CD4-positive, alpha-beta T cell treated with Interleukin-6 for 4 hours (primary cell): ENCODE data around the gene ROBO3.
A peak's percentile ranks its signal among the peaks of the same experiment; 100 is the strongest.

ENCODE experiments used
- DNase-seq: peaks from one replicate; pipeline ENCODE4 v3.0.0-alpha.2; 2020; ENCODE audit warnings: mixed read lengths

The ROBO3 gene

DNA sequence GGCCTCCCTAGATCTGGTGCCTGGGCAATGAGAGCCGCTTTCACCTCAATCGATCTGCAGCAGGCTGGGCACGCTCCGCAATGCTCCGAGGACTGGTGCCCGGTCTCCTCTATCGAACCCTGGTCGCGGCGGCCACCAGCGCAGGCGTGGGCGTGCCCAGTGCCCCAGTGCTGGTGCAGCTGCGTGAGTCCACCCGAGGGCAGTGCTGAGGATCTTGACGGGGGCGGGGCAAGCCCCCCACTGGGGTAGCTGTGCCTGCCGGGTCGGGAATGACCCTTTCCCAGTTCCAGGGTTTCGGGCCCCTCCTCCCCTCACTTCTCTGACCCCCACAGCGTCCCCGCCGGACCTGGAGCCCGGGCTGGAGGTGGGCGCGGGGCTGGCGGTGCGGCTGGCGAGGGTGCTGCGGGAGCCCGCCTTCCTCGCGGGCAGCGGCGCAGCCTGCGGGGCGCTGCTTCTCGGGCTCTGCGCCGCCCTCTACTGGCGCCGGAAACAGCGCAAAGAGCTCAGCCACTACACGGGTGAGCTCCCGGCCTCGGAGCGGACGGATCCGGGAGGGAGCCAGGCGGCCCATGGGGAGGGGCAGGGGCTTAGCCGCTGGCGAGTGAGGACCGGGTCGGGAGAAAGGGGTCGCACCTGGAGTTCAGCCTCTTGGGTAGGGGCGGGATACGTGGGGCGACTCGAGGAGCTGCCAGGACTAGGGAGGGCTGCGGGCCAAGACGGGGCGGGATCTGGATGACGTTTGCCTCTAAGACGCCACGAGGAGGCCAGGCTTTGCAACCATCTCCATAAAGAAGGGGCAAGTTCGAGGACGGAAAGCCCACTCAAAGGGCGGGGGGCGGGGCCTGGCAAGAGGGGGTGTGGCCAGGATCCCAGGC is 10.9 kb downstream of the ROBO3 start:
- peak; percentile 81 for DNase-seq

DNA sequence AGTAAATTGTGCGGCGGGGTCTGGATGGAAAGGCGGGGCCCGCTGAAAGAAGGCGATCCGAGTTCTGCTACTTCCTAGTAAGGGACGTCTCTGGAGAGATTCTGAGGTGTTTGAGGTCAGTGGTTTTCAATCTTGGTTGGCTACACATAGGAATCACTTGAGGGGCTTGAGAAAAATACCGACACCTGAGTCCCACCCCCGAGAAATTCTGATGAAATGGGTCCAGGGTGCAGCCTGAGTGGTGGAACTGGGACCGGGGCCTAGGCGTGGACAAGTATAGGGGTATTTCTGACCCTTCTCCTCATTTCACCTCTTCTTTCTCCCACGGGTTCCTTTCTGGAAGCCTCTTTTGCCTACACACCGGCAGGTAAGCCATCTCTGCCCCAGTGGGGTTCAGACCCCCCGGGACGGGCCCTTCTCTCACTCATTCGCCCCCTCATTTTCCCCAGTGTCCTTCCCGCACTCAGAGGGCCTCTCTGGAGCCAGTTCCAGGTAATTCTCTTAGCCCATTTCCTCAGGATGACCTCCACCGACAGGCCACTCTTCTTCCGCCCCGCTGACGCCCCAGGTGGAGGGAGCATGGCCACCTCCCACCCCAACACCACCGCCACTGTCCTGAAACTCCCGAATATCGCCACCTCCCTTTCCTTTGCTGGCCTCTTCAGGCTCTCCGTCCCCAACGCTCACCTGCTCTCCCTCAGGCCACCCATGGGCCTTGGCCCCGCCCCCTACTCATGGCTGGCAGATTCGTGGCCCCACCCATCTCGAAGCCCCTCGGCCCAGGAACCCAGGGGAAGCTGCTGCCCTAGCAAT is 11.8 kb downstream of the ROBO3 start:
- DNase-seq, result no peak

DNA sequence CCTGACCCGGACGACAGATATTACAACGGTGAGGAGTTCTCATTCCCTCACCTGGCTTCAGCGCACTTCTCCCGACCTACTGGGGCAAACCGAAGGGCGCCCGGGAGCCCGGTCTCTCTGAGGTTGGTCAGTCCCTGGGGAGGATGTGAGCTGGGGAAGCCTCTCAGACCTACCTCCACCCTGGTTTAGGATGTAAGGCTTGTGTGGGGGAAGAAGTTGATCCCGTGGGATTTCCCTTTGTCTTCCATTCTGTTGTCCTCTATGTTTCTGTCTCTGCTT is 12.3 kb downstream of the ROBO3 start:
- no peak for DNase-seq

DNA sequence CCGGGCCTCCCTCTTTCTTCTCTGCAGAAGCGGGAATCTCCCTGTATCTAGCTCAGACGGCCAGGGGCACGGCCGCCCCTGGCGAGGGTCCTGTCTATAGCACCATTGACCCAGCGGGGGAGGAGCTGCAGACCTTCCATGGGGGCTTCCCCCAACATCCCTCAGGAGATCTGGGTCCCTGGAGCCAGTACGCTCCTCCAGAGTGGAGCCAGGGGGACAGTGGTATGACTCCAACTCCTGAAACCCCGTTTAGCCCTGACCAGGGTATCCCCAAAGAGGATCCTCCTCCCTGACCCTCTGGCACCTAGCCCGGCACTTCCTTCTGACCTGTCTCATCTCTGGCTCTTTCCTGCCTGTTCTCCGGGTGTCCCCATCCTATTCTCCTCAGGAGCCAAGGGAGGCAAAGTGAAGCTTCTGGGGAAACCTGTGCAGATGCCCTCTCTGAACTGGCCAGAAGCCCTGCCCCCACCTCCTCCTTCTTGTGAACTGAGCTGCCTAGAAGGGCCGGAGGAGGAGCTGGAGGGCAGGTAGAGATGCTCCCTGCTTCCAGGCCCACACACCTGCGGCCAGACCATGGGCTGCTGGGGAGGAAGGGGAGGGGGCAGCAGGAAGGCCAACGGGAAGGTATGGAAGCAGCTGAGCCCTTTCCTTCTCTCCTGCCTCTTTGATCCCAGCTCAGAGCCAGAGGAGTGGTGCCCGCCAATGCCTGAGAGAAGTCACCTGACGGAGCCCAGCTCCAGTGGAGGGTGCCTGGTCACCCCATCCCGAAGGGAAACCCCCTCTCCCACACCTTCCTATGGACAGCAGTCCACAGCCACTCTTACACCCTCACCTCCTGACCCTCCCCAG is 12.9 kb downstream of the ROBO3 start:
- DNase-seq, result no peak

DNA sequence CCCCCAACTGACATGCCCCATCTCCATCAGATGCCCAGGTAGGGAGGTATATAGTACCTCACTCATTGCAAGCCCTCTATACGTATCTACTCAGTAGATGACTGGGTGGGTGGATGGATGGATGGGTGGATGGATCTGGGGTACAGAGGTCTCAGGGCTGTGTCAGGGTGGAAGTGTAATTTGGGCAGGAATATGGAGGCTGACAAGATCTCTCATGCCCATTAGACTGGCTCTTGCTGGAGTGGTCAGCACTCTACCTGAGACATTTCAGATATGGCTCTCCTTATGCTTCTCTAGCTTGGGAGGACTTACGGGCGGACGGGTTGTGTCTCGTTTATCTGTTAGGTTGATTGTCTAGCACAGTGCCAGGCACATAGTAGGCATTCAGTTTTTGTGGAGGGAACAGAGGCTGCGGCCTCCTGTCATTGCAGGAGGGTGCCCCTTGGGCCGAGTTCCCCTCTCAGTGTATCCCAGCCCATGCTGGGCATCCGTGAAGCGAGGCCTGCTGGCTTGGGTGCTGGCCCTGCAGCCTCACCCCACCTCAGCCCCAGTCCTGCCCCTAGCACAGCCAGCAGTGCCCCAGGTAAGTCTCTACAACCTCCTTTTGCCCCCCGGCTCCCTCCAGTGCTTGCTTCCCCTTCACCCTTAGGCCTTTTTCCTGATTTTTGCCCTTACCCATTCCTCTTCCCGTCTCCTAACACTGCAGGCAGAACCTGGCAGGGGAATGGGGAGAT is 13.7 kb downstream of the ROBO3 start:
- DNase-seq, result no peak

DNA sequence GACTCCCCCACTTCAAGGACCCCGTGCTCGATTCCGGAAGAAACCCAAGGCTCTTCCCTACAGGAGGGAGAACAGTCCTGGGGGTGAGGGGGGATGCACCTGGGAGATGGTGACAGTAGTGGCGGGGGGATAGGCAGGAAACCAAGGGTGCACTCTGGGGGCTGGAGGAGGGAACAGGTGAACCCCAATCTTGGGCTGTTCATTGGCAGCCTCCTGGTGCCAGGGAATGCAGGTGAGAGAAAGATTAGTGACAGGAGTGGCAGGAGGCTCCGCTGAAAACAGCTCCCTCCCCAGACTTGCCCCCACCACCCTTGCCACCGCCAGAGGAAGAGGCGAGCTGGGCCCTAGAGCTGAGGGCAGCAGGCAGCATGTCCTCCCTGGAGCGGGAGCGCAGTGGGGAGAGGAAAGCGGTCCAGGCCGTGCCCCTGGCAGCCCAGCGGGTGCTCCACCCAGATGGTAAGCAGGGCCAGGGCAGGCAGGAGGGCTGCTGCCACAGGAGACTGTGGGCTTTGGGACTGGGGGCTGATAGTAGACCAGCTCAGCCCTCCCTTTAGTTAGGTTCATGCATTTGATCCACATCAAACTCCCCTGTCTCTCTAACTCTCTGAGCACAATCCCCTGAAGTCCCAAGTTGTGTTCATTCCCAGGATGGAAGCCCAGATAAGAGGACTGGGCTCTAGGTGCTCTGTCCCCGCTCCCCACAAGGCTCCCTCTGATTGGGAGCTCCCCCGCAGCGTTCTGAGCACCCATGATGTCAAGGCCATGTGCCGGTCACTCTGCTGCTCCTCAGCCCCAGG is 14.5 kb downstream of the ROBO3 start:
- no peak for DNase-seq

DNA sequence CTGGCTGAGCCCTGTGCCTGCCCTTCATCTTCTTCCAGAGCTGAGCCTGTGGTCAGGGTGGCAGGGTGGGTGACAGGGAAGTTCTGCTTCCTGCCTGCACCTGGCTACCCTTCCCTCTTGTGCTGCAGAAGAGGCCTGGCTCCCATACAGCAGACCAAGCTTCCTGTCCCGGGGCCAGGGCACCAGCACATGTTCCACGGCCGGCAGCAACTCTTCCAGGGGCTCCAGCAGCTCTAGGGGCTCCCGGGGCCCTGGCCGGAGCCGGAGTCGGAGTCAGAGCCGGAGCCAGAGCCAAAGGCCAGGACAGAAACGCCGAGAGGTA is 15.0 kb downstream of the ROBO3 start:
- DNase-seq, result no peak

DNA sequence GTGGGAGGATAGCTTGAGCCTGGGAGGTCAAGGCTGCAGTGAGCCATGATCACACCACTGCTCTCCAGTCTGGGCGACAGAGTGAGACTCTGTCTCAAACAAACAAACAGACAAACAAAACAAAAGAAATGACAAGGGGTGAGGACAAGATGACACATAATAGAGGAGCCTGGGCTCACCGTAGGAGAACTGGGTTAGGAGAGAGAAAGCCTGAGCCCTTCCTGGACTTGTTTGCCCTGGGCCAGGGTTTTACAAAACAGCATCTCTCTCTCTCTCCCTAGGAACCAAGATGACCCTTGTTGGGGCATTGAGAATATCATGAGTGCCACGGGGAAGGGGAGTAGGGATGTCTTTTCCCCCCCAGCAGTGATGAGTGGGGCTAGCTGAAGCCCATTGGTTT is 15.7 kb downstream of the ROBO3 start:
- no peak for DNase-seq

DNA sequence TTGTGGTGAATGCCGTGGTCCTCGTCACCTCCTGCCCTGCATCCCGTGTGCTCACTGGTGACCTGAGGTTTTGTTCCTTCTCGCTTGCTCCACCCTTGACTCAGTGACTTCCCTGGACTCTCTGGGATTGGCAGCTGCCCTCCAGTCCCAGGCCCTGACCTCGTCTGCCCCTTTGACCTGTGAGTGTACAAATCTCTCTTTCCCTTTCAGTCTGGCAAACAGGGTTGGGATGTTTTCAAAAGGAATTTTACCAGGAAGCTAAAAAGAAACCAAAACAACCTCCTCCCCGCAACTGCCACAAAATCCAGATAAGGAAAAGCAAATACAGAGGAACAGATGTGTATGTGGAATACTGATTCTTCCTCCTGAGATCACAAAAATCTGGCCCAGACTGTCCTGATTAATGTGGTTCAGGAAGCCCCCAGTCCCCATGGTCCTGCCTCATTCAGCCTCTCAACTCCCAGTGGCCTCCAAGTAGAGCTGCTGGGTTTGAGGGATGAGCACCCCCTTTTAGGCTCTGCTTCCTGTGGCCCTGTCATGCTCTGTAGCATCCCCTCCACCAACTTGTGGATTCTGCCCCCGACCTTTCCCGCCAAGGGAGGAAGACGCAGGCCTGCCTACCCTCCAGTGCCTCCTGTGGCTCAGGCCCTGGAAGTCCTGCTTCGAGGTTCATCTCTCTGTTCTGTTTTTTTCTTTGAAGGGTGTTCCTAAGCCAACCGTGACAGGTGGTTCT is 17.3 kb downstream of the ROBO3 start:
- DNase-seq, result no peak

DNA sequence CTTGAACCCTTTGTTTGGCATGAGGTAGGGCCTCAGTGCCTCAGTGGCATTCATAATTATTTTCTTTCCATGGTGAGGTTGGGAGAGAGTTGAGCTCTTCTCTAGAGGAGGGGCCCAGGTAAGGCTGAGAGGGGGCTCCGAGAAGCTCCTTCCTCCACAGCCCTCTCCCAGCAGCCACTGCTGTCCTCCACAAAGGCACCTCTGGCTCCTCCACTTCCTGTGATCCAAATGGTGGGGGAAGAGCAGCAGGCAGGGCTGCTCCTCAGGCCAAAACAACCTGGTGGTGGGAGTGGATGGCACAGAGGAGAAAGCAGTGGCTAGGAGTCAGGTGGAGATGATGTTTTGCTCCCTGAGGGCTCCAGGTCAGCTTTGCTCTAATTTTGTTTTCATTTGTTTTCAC is 19.1 kb downstream of the ROBO3 start:
- no peak for DNase-seq

DNA sequence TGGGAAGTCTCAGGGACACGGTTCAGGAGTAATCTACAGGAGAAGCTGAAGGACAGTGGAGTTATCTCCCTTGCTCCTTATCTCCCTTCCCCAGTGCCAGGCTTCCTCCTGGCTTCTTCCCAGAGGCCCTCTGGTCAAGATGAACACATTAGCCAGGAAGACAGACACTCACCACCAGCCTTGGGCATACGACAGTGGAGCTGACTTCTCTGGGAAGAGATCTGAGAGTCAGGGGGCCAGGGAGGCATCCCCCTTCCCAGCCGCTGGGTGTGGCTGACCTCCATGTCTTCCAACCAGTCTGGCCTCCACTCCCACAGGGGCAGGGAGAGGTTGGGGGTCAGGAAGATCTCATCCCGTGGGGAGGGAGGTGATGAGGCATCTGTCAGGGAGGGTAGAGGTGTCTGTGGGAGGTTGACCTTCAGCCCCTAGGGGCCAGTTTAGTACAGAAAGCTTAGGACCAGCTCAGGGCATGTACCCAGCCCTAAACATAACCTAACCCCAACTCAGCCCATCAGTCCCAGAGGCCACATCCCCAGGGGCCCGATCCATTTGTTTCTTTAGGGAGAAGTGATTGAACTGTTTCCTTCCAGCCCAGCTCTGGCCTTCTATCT is 19.7 kb downstream of the ROBO3 start:
- DNase-seq, result no peak

DNA sequence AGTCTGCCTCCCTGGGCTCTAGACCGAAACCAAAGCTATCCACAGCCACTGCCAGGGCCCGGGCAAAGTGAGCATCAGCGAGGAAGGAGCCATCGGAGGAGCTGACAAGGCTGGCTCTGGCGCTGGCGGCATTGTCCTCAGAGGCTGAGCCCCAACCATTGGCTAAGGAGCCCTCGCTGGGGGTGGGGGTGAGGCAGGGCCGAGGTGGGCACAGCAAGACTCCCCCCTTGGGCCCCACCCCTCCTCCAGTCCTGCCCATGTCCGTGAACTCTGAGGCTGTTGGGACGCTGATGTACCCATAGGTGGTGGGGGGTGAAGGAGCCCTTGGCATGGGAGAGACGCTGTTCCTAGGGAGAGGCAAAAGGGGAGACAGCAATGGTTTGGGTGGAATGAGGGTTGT is 21.2 kb downstream of the ROBO3 start:
- no peak for DNase-seq

DNA sequence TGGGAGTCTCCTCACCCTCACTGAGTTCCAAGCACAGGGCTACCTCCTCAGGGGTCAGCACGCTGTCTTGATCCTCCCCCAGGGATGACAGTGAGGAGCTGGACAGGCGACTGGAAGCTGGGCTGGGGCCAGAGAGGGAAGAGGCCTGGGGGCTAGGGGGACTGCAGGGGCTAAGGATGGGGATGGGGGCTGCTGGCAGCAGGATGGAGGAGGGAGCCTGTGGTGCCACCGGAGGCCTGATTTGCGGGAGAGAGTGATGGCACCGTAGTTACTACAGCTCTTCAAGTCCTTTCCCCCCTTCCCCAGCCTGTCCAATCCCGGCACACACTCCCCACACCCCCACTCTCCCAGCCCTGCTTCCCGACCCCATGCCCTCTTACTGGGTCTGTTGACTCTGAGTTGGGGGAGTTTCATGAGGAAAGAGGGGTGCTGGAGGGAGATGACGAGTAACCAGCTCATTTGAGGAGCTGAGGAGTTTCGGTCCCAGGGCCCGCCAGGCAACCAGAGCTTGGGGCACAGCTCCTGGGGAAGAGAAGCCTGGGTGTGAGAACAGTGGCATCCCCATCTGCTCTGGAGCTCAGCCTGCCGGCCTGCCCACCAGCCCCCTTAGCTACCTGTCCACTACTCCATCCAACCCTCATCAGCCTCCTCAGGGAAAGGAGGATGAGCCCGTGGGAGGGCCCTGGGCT is 21.9 kb downstream of the ROBO3 start:
- no peak for DNase-seq

DNA sequence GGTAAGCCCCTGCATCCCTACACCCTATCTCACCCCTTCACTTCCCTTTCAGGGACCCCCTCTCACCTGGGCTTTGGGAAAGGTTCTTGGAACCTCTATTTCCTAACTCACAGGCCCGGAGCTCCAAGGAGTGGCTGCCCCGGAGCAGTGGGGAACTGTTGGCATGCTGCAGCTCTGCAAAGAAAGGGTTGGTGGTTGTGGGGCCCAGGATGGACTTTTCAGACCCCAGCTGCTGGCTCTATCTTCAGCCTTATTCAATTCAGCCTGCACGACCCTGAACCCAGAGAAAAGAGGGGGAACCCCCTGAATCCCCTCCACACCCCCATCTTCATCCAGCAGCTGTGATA is 22.4 kb downstream of the ROBO3 start:
- DNase-seq, result no peak

DNA sequence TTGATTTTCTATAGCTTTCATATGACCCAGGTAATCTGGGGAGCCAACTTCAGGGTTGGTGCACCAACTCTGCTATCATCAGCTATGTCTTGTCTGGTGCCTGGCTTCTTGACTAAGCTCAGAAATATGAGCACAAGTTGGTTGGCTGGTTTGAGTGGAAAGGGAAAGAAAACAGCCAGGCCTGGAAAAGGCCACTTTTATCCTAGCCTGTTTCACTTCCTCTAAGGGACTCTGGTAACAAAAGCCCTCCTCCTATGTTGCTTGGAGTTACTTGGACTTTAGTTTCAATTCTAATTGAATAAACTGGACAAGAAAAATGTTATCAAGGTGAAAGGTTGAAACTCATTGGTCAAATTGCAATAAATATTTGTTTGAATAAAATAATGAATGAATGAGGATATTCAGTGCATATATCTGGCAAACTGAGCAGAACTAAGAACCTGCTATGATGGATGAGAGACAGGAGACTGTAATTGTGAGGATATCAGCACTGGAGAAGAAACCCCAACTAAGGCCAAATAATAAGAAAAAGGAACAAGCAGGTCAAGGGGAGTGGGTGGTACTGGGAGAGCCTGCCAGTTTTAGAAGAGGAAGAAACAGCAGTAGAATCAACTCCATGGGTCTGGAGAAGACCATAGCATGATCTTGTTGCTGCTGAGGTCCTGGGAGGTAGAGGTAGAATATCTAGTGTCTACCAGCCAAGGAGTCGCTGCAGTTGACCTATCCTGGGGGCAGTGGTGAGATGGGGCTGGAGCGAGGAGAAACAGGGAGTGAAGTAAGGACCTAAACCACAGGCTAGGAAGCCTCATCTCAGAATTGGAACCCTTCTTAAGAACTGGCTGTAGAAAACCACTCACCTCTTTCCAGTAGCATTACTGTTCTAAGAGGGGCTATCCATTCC is 24.2 kb downstream of the ROBO3 start:
- no peak for DNase-seq

DNA sequence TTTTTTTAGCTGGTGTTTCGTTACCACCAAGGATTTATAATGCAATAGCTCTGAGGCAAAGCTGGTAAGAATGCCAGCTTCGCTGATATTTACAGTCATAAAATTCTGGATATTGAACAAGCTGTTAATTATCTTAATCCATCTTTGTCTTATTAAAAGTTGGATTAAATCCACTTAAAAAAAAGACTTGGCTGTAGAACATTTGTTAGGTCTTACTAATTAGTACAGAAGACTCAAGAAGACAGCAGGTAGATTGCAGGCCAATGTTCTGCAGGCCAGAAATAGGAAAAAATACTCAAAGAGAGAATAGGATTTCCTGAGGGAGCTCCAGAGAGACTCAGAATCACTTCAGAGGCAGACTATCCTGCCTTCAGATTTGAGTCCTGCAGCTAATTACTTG is 24.9 kb downstream of the ROBO3 start:
- no peak for DNase-seq

DNA sequence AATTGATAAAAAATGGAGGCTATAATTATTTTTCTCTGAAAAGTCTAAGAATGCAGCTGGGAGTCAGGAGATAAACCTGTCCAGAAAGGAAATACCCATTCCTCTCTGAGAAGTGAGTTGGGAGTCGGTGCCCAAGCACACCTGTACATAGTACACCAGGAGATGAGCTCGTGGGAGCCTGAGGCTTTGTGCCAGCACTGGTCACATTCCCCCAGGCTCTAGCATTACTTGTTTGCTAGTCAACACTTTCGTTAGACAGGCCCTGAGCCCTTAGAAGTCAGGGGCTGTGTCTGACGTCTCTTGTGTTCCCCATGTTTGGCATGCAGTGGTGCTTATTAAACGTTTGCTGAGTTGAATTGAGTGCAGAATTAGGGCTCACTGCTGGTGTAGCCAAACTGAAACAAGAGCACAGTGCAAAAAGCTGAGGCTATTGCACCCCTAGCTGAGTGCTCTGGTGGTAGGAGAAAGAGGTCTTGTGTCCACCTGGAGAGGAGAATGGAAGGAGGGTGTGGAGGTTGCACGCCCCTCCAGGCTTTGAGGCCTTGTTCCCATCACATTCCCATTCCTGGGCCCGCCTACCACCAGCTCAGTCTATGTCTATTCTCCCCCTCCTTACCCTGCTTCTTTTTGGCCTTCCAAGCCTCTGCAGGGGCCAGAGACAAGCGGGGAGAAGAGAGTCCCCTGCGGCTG is 25.6 kb downstream of the ROBO3 start:
- DNase-seq, result no peak

DNA sequence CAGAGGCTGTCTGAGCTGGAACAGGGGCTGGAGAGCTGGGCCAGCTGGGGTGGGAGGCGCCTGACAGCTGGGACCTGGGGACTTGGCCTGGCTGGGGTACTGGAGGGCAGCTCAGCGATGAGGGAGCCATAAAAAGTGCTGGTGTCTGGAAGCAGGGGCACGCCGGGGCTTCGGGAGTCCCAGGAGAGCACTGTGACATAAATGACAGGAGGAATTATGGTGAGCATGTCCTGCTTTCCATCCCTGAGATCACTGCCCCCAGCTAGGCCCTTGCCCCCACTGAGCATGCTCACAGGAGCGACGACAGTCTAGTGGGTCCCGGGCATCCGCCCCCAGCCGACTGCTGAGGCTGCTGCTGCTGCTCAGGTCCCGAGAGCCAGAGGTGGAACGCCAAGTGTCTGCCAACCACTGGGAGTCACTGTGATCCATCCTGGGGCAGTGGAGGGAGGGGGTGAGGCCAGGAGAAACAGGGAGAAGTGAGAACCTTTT is 26.2 kb downstream of the ROBO3 start:
- DNase-seq, result no peak

DNA sequence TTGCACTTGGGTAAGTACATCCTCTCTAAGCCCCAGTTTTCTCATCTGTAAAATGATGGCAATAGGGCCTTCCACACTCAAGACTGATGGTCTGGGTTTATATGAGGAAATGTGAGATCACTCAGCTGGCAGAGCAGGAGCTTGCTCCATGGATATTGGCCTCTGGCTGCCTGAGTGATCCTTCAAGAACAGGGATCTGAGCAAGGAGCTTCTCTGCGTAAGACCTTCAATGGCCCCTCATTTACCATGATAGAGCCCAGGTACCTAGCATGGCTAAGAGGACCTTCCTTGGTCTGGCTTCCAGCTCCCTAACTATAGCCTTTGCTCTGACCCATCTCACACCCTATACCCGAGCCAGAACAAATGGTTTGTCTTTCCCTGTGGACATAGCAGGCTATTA is 26.9 kb downstream of the ROBO3 start:
- DNase-seq, result no peak
